Testis (tissue), 3 donors: Measurements from ENCODE around the gene CETP. TPM values are rescaled to one million over a fixed set of nuclear protein-coding genes. Genes with fewer than 3 reads are reported as not detected.
A peak's percentile ranks its signal among the peaks of the same experiment; 100 is the strongest.

Source experiments
- DNase-seq: peaks from one replicate; pipeline ENCODE4 v3.0.0-alpha.2; 2019
- H3K27ac ChIP-seq, 2 donors: fragments of 200-600 bp; sonication (generic); one replicate each; pipeline ENCODE4 v1.5.1; 2019
- H3K27me3 ChIP-seq: fragments of 200-600 bp; sonication (generic); one replicate; pipeline ENCODE4 v1.5.1; 2019
- H3K36me3 ChIP-seq: fragments of 200-600 bp; sonication (generic); one replicate; pipeline ENCODE4 v1.5.1; 2017; ENCODE audit warnings: low read depth; ENCODE audit errors: missing control alignments
- H3K4me1 ChIP-seq: fragments of 200-600 bp; sonication (generic); one replicate; pipeline ENCODE4 v1.5.1; 2019
- H3K4me3 ChIP-seq, 2 donors: fragments of 200-600 bp; sonication (generic); one replicate each; pipeline ENCODE4 v1.5.1; 2017 to 2019
- H3K9me3 ChIP-seq: fragments of 200-600 bp; sonication (generic); one replicate; pipeline ENCODE4 v1.5.1; 2017
- POLR2A ChIP-seq: fragments of 450-650 bp; IDR thresholded peaks from one replicate; pipeline ENCODE4 v1.6.1; 2017; ENCODE audit warnings: antibody characterized with exemption, mild to moderate bottlenecking, moderate library complexity
- WGBS, 2 donors: methylation state at CpG; one replicate each; pipeline ENCODE4 v1.1.5; 2018; 5-methylcytosine and 5-hydroxymethylcytosine counted together
- intact Hi-C: fragments of 100-400 bp; cut with DNase I; formaldehyde crosslinking; loops from one replicate; pipeline ENCODE4 v1.15.1; 2023; ENCODE audit warnings: low total_unique reads
- polyA plus RNA-seq: library from polyadenylated mRNA; stranded (reverse); fragments of 350-450 nt; fragmentation: Illumina TruSeq; extraction: RNeasy Lipid Tissue Mini Kit (QIAGEN cat#74804); gene quantifications from one replicate; pipeline ENCODE4 v1.2.3, GENCODE V29; 2014; ENCODE audit warnings: low read depth, low replicate concordance; ENCODE audit not compliant: insufficient read depth
- total RNA-seq, 2 donors: library from RNA; depleted of rRNA; stranded (reverse); fragments of >200 nt; gene quantifications; one replicate each; pipeline ENCODE4 v1.2.3, GENCODE V29; 2016
- TF ChIP-seq, protein P1 (sequence below), 3 experiments: fragments of 450-650 bp in 2 of 3; fragments of 200-600 bp in 1 of 3; sonication (generic) in 1 of 3; IDR thresholded peaks; one replicate each; pipeline ENCODE4 v1.5.1; 2016 to 2019; ENCODE audit warnings: antibody characterized with exemption in 3 of 3, mild to moderate bottlenecking in 2 of 3, moderate library complexity in 1 of 3

The CETP gene
- total and polyA plus RNA-seq, 3 donors from 2014 or later: 0.24 to 0.69 (median 0.50) TPM

GRCh38 chr16:56950051-56950450 is 11.7 kb upstream of the CETP start:
- Histone ChIP-seq H3K4me3 (no peak overlapping the region), H3K4me1 (no peaks in the 10 kb centered on the region), H3K9me3 (no peaks in the 10 kb centered on the region), H3K27ac (no peak overlapping the region), H3K27me3 (no peaks in the 10 kb centered on the region), H3K36me3 (no peaks in the 10 kb centered on the region)
- 76 to 80% methylated on average over 4 of the region's 4 CpGs for WGBS, 2 donors
- DNase-seq: no peak
- intact Hi-C loops: no loop called here
- TF ChIP-seq, protein P1, sequence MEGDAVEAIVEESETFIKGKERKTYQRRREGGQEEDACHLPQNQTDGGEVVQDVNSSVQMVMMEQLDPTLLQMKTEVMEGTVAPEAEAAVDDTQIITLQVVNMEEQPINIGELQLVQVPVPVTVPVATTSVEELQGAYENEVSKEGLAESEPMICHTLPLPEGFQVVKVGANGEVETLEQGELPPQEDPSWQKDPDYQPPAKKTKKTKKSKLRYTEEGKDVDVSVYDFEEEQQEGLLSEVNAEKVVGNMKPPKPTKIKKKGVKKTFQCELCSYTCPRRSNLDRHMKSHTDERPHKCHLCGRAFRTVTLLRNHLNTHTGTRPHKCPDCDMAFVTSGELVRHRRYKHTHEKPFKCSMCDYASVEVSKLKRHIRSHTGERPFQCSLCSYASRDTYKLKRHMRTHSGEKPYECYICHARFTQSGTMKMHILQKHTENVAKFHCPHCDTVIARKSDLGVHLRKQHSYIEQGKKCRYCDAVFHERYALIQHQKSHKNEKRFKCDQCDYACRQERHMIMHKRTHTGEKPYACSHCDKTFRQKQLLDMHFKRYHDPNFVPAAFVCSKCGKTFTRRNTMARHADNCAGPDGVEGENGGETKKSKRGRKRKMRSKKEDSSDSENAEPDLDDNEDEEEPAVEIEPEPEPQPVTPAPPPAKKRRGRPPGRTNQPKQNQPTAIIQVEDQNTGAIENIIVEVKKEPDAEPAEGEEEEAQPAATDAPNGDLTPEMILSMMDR (IDR thresholded peaks at IDR 0.05): no peak
- TF ChIP-seq POLR2A: no peak

DNA sequence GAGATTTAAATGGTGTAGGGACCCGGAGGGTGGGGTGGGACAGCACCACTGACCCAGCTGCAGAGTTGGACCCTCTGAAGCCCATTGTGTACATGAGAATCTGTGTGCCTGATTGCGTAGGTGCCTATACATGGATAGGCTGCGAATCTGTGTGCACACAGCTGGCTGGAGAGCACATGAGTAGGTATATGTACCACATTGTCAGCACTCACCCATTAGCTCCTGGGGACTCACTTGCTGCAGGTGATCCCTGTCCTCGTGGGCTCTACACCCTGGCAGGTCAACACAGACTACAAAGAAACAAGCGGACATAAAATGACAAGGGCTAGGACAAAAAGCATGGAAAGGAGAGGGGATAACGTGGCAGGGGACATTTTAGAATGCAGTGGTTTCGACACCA is 11.3 kb upstream of the CETP start:
- H3K4me3 ChIP-seq: no peak overlapping the region
- H3K9me3 ChIP-seq: no peaks in the 10 kb centered on the region
- H3K36me3 ChIP-seq: no peaks in the 10 kb centered on the region
- TF ChIP-seq, protein P1 (IDR thresholded peaks at IDR 0.05): no peak
- no peak for TF ChIP-seq POLR2A
- no peaks in the 10 kb centered on the region for H3K27me3 ChIP-seq
- no peaks in the 10 kb centered on the region for H3K4me1 ChIP-seq
- WGBS, 2 donors: 94 to 96% methylated on average over 7 of the region's 7 CpGs
- H3K27ac ChIP-seq: no peak overlapping the region
- DNase-seq: no peak
- intact Hi-C loops: no loop called here

DNA sequence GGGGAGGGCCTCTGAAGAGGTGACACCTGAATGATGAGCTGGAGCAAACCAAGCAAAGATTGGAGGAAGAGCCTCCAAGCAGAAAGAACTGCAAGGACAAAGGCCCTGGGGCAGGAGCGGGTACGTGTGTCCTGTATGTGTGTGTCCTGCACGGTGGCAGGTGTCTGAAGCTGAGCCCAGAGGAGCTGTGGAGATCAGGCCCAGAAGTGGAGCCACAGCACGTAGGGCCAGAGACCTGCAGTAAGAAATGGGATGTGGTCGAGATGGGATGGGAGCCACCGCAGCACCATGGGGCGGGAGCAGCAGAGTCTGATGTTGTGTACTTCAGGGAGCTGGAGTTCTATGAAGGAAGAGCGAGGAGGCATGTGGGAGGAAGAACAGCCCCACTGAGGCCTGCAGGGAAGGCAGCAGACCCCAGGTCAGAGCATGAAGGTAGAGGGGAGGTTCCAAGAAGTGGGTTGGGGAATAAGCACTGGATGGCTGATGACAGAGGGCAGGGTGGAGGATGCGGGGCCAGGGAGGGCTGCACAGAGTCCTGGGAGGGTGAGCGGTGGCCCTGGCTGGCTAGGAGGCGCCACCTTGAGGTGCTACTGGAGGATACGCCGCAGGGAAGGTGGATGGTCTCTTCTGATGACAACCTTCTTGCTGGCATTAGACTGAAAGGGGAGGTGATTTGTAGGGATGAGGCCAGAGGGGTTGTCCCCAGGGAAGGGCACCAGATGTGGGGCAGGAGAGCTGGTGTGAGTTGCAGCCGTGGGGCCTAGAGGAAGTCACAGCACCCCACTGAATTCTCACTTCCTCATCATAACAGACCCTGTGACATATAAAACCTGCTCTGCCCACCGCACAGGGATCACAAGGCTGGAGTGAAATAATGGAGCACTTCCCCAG is 10.6 kb upstream of the CETP start:
- Histone ChIP-seq H3K36me3 (no peaks in the 10 kb centered on the region), H3K9me3 (no peaks in the 10 kb centered on the region), H3K27ac (no peak overlapping the region), H3K4me1 (no peaks in the 10 kb centered on the region), H3K27me3 (no peaks in the 10 kb centered on the region), H3K4me3 (no peak overlapping the region)
- intact Hi-C loops: no loop called here
- DNase-seq: peak; percentile 44
- no peak for TF ChIP-seq POLR2A
- TF ChIP-seq, protein P1 (IDR thresholded peaks at IDR 0.05): peak in 1 of 3 experiments; percentile 32
- WGBS, 2 donors: 78% methylated on average over 14 to 15 of the region's 15 CpGs

- Histone ChIP-seq H3K4me3 (no peak overlapping the region), H3K27ac (no peak overlapping the region), H3K9me3 (no peaks in the 10 kb centered on the region), H3K4me1 (no peaks in the 10 kb centered on the region), H3K36me3 (no peaks in the 10 kb centered on the region), H3K27me3 (no peaks in the 10 kb centered on the region)
- no peak for DNase-seq
- WGBS, 2 donors: 81 to 92% methylated on average over 6 of the region's 6 CpGs
- intact Hi-C loops: no loop called here
- TF ChIP-seq, protein P1 (IDR thresholded peaks at IDR 0.05): no peak
- no peak for TF ChIP-seq POLR2A
These were observed 8.7 kb upstream of the CETP start for GRCh38 chr16:56953006-56953405.

GRCh38 chr16:56956076-56956475 is 5.7 kb upstream of the CETP start:
- Histone ChIP-seq H3K27ac (no peak overlapping the region), H3K9me3 (no peaks in the 10 kb centered on the region), H3K4me3 (no peak overlapping the region), H3K4me1 (no peaks in the 10 kb centered on the region), H3K36me3 (no peaks in the 10 kb centered on the region), H3K27me3 (no peaks in the 10 kb centered on the region)
- WGBS, 2 donors: 95% methylated on average over 4 of the region's 4 CpGs
- intact Hi-C loops: no loop called here
- TF ChIP-seq, protein P1 (IDR thresholded peaks at IDR 0.05): no peak
- TF ChIP-seq POLR2A: no peak
- DNase-seq: no peak
